Neuronal stem cell (in vitro differentiated cells): ENCODE measurements around the gene GLOD4.

ENCODE experiments used
- DNase-seq: peaks from one replicate; pipeline ENCODE4 v3.0.0-alpha.2; 2013; ENCODE audit warnings: low spot score
- H2AFZ ChIP-seq: one replicate; pipeline ENCODE4 v1.6.1; 2013; ENCODE audit warnings: mild to moderate bottlenecking, low read length, inconsistent platforms
- H2AK5ac ChIP-seq: 2 replicates; pipeline ENCODE4 v1.6.1; 2013; ENCODE audit warnings: low read depth, mild to moderate bottlenecking, inconsistent platforms, low read length, moderate library complexity, mixed read lengths
- H2BK120ac ChIP-seq: 2 replicates; pipeline ENCODE4 v1.6.1; 2013; ENCODE audit warnings: low read depth, mild to moderate bottlenecking, inconsistent platforms, low read length, moderate library complexity, mixed read lengths
- H2BK12ac ChIP-seq: one replicate; pipeline ENCODE4 v1.6.1; 2013; ENCODE audit warnings: low read length, inconsistent platforms
- H2BK15ac ChIP-seq: 2 replicates; pipeline ENCODE4 v1.6.1; 2013; ENCODE audit warnings: mild to moderate bottlenecking, low read length, inconsistent platforms, mixed read lengths
- H2BK5ac ChIP-seq: one replicate; pipeline ENCODE4 v1.6.1; 2013; ENCODE audit warnings: inconsistent platforms, mild to moderate bottlenecking, low read length, moderate library complexity
- H3K14ac ChIP-seq: one replicate; pipeline ENCODE4 v1.6.1; 2013; ENCODE audit warnings: low read length, inconsistent platforms
- H3K18ac ChIP-seq: 2 replicates; pipeline ENCODE4 v1.6.1; 2013; ENCODE audit warnings: low read length, inconsistent platforms
- H3K23ac ChIP-seq: 2 replicates; pipeline ENCODE4 v1.6.1; 2013; ENCODE audit warnings: low read depth, mild to moderate bottlenecking, mixed read lengths, low read length, inconsistent platforms; ENCODE audit not compliant: poor library complexity
- H3K27ac ChIP-seq: replicated peaks from 3 replicates; pipeline ENCODE4 v1.5.1; 2013; ENCODE audit warnings: low read length, inconsistent platforms
- H3K27me3 ChIP-seq, 3 experiments: 2 replicates each; pipeline ENCODE4 v1.6.1; 2013; ENCODE audit warnings: low read length in 3 of 3, mild to moderate bottlenecking in 2 of 3, inconsistent platforms in 1 of 3, low read depth in 1 of 3, mixed read lengths in 1 of 3, moderate library complexity in 1 of 3; ENCODE audit not compliant: control insufficient read depth in 3 of 3, insufficient read depth in 3 of 3
- H3K36me3 ChIP-seq, 2 donors: replicated peaks in 1 of 2; 2 replicates each; pipeline ENCODE4 v1.6.1; 2013; ENCODE audit warnings: low read length in 2 of 2; ENCODE audit not compliant: control insufficient read depth in 2 of 2, insufficient read depth in 2 of 2
- H3K4ac ChIP-seq: 2 replicates; pipeline ENCODE4 v1.6.1; 2013; ENCODE audit warnings: inconsistent platforms, mild to moderate bottlenecking, low read length, moderate library complexity
- H3K4me1 ChIP-seq, 2 donors: 1 replicate in 1 of 2; 2 replicates in 1 of 2; pipeline ENCODE4 v1.6.1; 2013; ENCODE audit warnings: low read length in 2 of 2, low read depth in 1 of 2; ENCODE audit not compliant: control insufficient read depth in 2 of 2, insufficient read depth in 1 of 2
- H3K4me2 ChIP-seq: one replicate; pipeline ENCODE4 v1.6.1; 2013; ENCODE audit warnings: mild to moderate bottlenecking, low read length, inconsistent platforms; ENCODE audit not compliant: insufficient read depth, poor library complexity, severe bottlenecking
- H3K4me3 ChIP-seq, 2 donors: 2 replicates each; pipeline ENCODE4 v1.5.1; 2013; ENCODE audit warnings: low read length in 2 of 2, mild to moderate bottlenecking in 2 of 2, inconsistent platforms in 1 of 2, moderate library complexity in 1 of 2
- H3K79me1 ChIP-seq: one replicate; pipeline ENCODE4 v1.6.1; 2013; ENCODE audit warnings: low read depth, mild to moderate bottlenecking, inconsistent platforms, low read length, moderate library complexity
- H3K9ac ChIP-seq: one replicate; pipeline ENCODE4 v1.6.1; 2013; ENCODE audit warnings: mild to moderate bottlenecking, low read depth, low read length, inconsistent platforms; ENCODE audit not compliant: poor library complexity
- H3K9me3 ChIP-seq, 2 donors: replicated peaks in 1 of 2; 2 replicates each; pipeline versions ENCODE3 to v1.6.1; 2013; ENCODE audit warnings: low read length in 2 of 2, mild to moderate bottlenecking in 2 of 2, inconsistent platforms in 1 of 2, low read depth in 1 of 2, mixed read lengths in 1 of 2, moderate library complexity in 1 of 2; ENCODE audit not compliant: control insufficient read depth in 2 of 2, insufficient read depth in 1 of 2
- H4K8ac ChIP-seq: one replicate; pipeline ENCODE4 v1.6.1; 2013; ENCODE audit warnings: low read depth, mild to moderate bottlenecking, inconsistent platforms, low read length, moderate library complexity
- H4K91ac ChIP-seq: one replicate; pipeline ENCODE4 v1.6.1; 2013; ENCODE audit warnings: low read length, low read depth, mild to moderate bottlenecking, inconsistent platforms; ENCODE audit not compliant: poor library complexity
- WGBS, 2 donors: extraction: QIAGEN DNeasy Blood & Tissue Kit; methylation state at CpG; one replicate each; pipeline ENCODE4 v1.1.7; 2013; ENCODE audit warnings: missing lambda C conversion rate in 2 of 2, mixed read lengths in 1 of 2; ENCODE audit not compliant: insufficient read length in 2 of 2, insufficient replicate concordance in 1 of 2; ENCODE audit errors: extremely low coverage in 2 of 2; 5-methylcytosine and 5-hydroxymethylcytosine counted together

The GLOD4 gene

DNA sequence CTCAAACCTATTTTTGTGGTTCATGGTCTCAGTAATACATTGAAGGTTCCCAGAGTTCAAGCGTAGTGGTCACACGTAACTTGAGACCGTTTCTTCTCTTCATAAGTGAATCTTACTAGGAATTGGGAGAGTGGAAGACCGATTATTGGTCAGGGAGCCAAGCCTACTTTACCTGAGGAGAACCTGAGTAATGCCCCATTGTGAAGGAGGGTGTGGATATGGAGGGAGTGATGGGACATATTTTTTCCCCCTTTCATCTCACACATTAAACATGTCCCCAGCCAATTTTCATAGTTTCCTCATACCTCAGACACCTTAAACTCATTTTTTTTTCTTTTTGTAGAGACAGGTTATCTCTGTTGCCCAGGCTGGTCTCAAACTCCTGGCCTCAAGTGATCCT lies 38.9 kb downstream of the GLOD4 start:
- H3K36me3 ChIP-seq = peaks cover 79 to 100% of the 10 kb centered on the region in 2 donors
- no peak overlapping the region for H3K23ac ChIP-seq
- WGBS, 2 donors = no CpG with 5 or more reads among the region's 4 CpGs
- no peak overlapping the region for H3K27ac ChIP-seq
- H3K4me1 ChIP-seq = peaks cover 1 to 2% of the 10 kb centered on the region in 2 donors
- H3K4me3 ChIP-seq = no peak overlapping the region
- H3K4me2 ChIP-seq = no peak overlapping the region
- H3K27me3 ChIP-seq = no peaks in the 10 kb centered on the region
- H4K8ac ChIP-seq = no peak overlapping the region
- no peak for DNase-seq
- H4K91ac ChIP-seq = no peak overlapping the region
- no peak overlapping the region for H3K18ac ChIP-seq
- peaks cover 5 to 19% of the 10 kb centered on the region in 2 donors for H3K9me3 ChIP-seq
- no peak overlapping the region for H3K9ac ChIP-seq
- no peak overlapping the region for H2BK15ac ChIP-seq
- no peak overlapping the region for H2BK120ac ChIP-seq
- no peak overlapping the region for H2BK5ac ChIP-seq
- H3K14ac ChIP-seq = no peak overlapping the region
- no peak overlapping the region for H2AFZ ChIP-seq
- no peak overlapping the region for H2AK5ac ChIP-seq
- H2BK12ac ChIP-seq = no peak overlapping the region
- no peak overlapping the region for H3K4ac ChIP-seq
- H3K79me1 ChIP-seq = peaks cover 16% of the 10 kb centered on the region

DNA sequence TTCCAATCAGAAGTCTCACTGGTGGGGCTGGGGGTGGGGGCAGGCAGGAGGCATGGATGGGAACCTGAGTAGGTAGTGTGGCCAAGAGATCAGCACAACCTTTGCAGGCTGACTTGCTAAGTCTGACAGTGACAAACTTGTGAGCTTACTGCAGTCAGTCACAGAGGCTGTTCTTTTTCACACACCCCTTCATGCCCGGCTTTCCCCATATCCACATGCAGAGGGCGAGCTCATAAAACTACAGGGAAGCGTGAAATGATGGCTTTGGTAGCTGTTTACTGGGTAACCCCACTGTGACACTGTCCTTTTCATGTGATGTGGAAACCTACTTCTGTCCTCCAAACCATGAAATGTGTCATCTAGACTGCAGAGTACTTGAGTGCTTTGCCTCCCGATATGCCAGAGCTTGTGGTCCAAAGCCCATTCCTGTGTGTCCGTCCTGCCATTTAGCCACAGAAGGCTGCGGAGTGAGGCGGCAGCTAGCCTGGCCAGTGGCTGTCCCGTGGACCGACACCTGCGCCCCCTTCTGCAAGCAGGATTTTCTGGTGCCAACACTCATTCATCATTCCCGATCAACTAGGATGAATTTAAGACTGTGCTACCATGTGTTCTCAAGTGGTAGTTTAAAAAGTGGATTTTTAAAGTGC lies 39.8 kb downstream of the GLOD4 start:
- Histone ChIP-seq H2BK12ac (no peak overlapping the region), H2BK5ac (no peak overlapping the region), H3K14ac (no peak overlapping the region), H2AK5ac (no peak overlapping the region), H3K18ac (no peak overlapping the region), H3K79me1 (peaks cover 15% of the 10 kb centered on the region), H4K91ac (no peak overlapping the region), H3K4ac (no peak overlapping the region), H3K9me3 (peaks cover 0 to 17% of the 10 kb centered on the region in 2 donors), H3K27ac (no peak overlapping the region), H3K23ac (no peak overlapping the region), H3K4me3 (no peak overlapping the region), H3K4me1 (peaks cover 1 to 2% of the 10 kb centered on the region in 2 donors), H2BK15ac (no peak overlapping the region), H4K8ac (no peak overlapping the region), H2BK120ac (no peak overlapping the region), H3K9ac (peak overlapping the region; percentile 47), H3K36me3 (peaks cover 75 to 99% of the 10 kb centered on the region in 2 donors), H2AFZ (no peak overlapping the region), H3K27me3 (no peaks in the 10 kb centered on the region), H3K4me2 (no peak overlapping the region)
- WGBS, 2 donors = no CpG with 5 or more reads among the region's 11 CpGs
- no peak for DNase-seq

DNA sequence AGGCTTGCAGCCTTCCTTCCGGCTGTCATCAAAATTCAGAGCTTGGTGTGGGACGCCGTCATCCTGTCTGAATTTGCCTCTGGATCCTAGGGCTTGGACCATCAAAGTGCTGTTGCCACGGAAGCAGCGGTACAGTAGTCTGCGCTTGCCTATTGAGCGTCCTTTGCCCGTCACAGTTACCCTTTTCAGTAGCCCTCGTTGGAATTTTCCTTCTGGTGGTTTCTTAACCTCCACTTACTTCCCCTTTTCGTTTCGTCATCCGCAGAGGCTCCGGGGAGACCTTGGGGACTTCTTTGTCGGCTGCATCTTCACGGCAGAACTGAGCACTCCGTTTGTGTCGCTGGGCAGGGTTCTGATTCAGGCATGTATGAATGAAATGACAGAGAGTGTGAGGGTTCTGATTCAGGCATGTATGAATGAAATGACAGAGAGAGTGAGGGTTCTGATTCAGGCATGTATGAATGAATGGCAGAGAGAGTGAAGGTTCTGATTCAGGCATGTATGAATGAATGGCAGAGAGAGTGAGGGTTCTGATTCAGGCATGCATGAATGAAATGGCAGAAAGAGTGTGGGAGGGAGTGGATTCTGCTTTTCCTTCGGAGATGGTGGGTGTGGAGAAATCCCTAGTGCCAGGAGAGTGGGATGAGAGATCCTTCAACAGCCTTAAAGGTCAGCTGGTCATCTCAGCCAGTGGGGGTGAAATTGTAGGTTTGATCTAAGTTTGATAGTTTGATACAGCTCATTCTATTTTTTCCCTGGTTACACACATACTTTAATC lies 41.7 kb downstream of the GLOD4 start:
- Histone ChIP-seq H2BK15ac (no peak overlapping the region), H4K8ac (no peak overlapping the region), H2BK5ac (no peak overlapping the region), H3K14ac (no peak overlapping the region), H3K27me3 (no peaks in the 10 kb centered on the region), H3K9me3 (peaks cover 0 to 6% of the 10 kb centered on the region in 2 donors), H2AK5ac (no peak overlapping the region), H3K4me3 (no peak overlapping the region), H3K9ac (peak overlapping the region; percentile 25), H4K91ac (no peak overlapping the region), H2AFZ (no peak overlapping the region), H3K4ac (no peak overlapping the region), H3K4me2 (no peak overlapping the region), H3K79me1 (peaks cover 12% of the 10 kb centered on the region), H3K18ac (no peak overlapping the region), H2BK12ac (no peak overlapping the region), H3K4me1 (peaks cover 1 to 2% of the 10 kb centered on the region in 2 donors), H2BK120ac (no peak overlapping the region), H3K23ac (no peak overlapping the region), H3K36me3 (peaks cover 61 to 94% of the 10 kb centered on the region in 2 donors), H3K27ac (no peak overlapping the region)
- no CpG with 5 or more reads among the region's 18 CpGs for WGBS, 2 donors
- no peak for DNase-seq

DNA sequence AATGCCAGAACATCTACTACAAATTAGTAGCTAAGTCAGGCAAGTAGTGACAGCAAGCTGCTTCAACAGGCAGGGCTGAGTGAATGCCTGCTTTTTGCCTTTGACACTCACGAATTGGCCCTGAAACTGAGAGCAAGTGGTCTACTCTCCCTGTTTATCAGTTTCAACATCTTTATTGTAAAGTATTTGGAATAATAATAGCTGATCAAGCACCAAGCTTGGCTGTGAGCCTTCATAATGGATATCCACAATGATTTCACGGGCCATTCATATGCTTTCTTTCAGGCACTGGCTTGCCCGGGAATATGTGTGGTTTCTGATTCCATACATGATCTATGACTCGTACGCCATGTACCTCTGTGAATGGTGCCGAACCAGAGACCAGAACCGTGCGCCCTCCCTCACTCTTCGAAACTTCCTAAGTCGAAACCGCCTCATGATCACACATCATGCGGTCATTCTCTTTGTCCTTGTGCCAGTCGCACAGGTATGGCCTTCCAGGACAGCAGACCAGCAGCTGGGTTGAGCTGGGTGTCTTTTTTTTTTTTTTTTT lies 44.4 kb downstream of the GLOD4 start:
- no peak for DNase-seq
- H2BK5ac ChIP-seq = no peak overlapping the region
- H3K27ac ChIP-seq = no peak overlapping the region
- H4K91ac ChIP-seq = no peak overlapping the region
- peaks cover 8% of the 10 kb centered on the region in 2 donors for H3K4me1 ChIP-seq
- no peak overlapping the region for H3K9ac ChIP-seq
- H3K14ac ChIP-seq = no peak overlapping the region
- no peak overlapping the region for H2BK15ac ChIP-seq
- H4K8ac ChIP-seq = no peak overlapping the region
- peaks cover 0 to 2% of the 10 kb centered on the region in 2 donors for H3K9me3 ChIP-seq
- H3K4ac ChIP-seq = no peak overlapping the region
- H2AFZ ChIP-seq = no peak overlapping the region
- H3K36me3 ChIP-seq = peaks cover 45 to 87% of the 10 kb centered on the region in 2 donors
- no peak overlapping the region for H3K4me2 ChIP-seq
- no peak overlapping the region for H2BK120ac ChIP-seq
- no peak overlapping the region for H2BK12ac ChIP-seq
- H3K18ac ChIP-seq = no peak overlapping the region
- H3K79me1 ChIP-seq = peaks cover 7% of the 10 kb centered on the region
- no peak overlapping the region for H3K23ac ChIP-seq
- no peaks in the 10 kb centered on the region for H3K27me3 ChIP-seq
- H2AK5ac ChIP-seq = no peak overlapping the region
- no peak overlapping the region for H3K4me3 ChIP-seq
- WGBS, 2 donors = no CpG with 5 or more reads among the region's 13 CpGs
